ENCODE measurements around the gene KCNJ16. TPM values are rescaled to one million over a fixed set of nuclear protein-coding genes. Genes with fewer than 3 reads are reported as not detected.
A peak's percentile ranks its signal among the peaks of the same experiment; 100 is the strongest.

The KCNJ16 gene
- total RNA-seq, 1 donor from 2014 or later, result 0.27 TPM

DNA sequence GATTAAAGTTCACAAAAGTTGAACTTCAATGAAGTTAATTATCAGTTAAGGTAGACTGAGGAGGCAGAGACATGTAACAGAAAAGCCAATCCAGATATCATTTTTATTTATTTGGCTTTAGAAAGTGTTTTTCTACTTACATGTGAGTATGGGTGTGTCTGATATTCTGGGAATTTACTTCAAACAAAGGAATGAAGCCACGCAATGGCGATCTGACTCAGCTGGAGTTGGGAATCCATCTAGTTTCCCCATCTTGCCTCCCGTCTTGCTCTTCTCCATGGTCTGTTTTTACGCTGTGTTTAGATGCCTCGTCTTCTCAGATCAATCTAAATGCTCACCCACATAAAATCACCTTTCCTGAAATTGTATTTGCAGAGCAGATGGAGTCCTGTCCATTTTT lies 1.7 kb upstream of the KCNJ16 start:
- Mint-ChIP-seq H3K4me3 (ENCODE audit: unreplicated experiment) (no peak overlapping the region), H3K27ac (ENCODE audit: unreplicated experiment) (no peak overlapping the region), H3K9me3 (ENCODE audit: unreplicated experiment) (no peaks in the 10 kb centered on the region), H3K27me3 (ENCODE audit: unreplicated experiment) (no peaks in the 10 kb centered on the region), H3K36me3 (ENCODE audit: unreplicated experiment) (no peaks in the 10 kb centered on the region), H3K4me1 (ENCODE audit: low read depth, unreplicated experiment) (no peaks in the 10 kb centered on the region)
- TF ChIP-seq, protein P1, sequence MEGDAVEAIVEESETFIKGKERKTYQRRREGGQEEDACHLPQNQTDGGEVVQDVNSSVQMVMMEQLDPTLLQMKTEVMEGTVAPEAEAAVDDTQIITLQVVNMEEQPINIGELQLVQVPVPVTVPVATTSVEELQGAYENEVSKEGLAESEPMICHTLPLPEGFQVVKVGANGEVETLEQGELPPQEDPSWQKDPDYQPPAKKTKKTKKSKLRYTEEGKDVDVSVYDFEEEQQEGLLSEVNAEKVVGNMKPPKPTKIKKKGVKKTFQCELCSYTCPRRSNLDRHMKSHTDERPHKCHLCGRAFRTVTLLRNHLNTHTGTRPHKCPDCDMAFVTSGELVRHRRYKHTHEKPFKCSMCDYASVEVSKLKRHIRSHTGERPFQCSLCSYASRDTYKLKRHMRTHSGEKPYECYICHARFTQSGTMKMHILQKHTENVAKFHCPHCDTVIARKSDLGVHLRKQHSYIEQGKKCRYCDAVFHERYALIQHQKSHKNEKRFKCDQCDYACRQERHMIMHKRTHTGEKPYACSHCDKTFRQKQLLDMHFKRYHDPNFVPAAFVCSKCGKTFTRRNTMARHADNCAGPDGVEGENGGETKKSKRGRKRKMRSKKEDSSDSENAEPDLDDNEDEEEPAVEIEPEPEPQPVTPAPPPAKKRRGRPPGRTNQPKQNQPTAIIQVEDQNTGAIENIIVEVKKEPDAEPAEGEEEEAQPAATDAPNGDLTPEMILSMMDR (IDR thresholded peaks at IDR 0.05; ENCODE audit: partially characterized antibody, unreplicated experiment), result no peak
- no peak for DNase-seq

GRCh38 chr17:70073799-70074198 lies 1.2 kb upstream of the KCNJ16 start:
- Mint-ChIP-seq H3K9me3 (ENCODE audit: unreplicated experiment) (no peaks in the 10 kb centered on the region), H3K4me1 (ENCODE audit: low read depth, unreplicated experiment) (no peaks in the 10 kb centered on the region), H3K36me3 (ENCODE audit: unreplicated experiment) (no peaks in the 10 kb centered on the region), H3K27ac (ENCODE audit: unreplicated experiment) (no peak overlapping the region), H3K27me3 (ENCODE audit: unreplicated experiment) (no peaks in the 10 kb centered on the region), H3K4me3 (ENCODE audit: unreplicated experiment) (no peak overlapping the region)
- no peak for DNase-seq
- TF ChIP-seq, protein P1 (IDR thresholded peaks at IDR 0.05; ENCODE audit: partially characterized antibody, unreplicated experiment), result no peak

DNA sequence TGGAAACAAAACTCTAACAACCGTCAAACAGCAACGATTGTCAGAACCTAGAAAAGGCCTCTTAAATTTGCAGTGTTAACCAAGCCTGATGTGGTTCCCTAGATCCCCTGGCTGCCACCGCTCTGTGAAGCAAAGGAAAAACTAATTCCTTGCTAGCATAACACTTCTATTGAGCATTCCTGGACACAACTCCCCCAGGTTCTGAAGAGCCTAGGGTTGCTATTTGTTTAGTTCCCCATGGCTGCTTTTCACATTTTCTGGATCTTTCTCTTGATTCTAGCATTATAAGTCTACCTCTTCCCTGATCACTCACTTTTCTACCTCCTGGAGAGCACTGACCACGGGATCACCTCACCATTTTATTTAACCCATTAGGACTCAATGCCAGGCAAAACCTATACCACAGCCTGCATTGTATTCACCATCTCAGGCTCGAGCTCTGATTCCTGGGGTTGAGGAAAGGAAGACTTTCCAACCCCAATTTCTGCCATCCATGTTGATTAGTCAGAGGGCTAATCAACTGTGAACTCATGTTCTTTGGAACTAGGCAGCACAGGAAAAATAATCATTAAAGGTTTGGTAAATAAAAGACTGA lies 692 bp upstream of the KCNJ16 start:
- no peaks in the 10 kb centered on the region for H3K9me3 Mint-ChIP-seq (ENCODE audit: unreplicated experiment)
- H3K27ac Mint-ChIP-seq (ENCODE audit: unreplicated experiment), result no peak overlapping the region
- H3K27me3 Mint-ChIP-seq (ENCODE audit: unreplicated experiment), result no peaks in the 10 kb centered on the region
- no peaks in the 10 kb centered on the region for H3K36me3 Mint-ChIP-seq (ENCODE audit: unreplicated experiment)
- TF ChIP-seq, protein P1 (IDR thresholded peaks at IDR 0.05; ENCODE audit: partially characterized antibody, unreplicated experiment), result no peak
- no peak for DNase-seq
- H3K4me3 Mint-ChIP-seq (ENCODE audit: unreplicated experiment), result no peak overlapping the region
- no peaks in the 10 kb centered on the region for H3K4me1 Mint-ChIP-seq (ENCODE audit: low read depth, unreplicated experiment)

DNA sequence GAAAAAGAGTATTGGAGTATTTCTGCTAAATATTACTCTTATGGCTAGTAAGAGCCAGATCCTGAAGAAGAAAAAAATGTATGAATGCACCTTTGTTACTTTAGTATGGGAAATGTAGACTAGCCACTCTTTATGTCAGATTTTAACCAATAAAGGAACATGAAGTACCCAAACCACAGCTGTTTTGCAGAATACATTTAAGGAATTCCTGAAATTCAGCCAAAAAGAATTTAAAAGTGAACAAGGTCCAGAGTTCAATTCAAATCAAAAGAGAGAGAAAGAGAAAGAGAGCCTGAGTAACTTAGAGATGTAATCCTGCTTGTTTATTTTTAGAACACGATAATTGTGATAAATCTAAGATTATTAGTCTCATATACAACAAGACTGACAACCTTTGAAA lies 1.2 kb downstream of the KCNJ16 start:
- Mint-ChIP-seq H3K27ac (ENCODE audit: unreplicated experiment) (no peak overlapping the region), H3K27me3 (ENCODE audit: unreplicated experiment) (no peaks in the 10 kb centered on the region), H3K9me3 (ENCODE audit: unreplicated experiment) (no peaks in the 10 kb centered on the region), H3K4me1 (ENCODE audit: low read depth, unreplicated experiment) (no peaks in the 10 kb centered on the region), H3K4me3 (ENCODE audit: unreplicated experiment) (no peak overlapping the region), H3K36me3 (ENCODE audit: unreplicated experiment) (no peaks in the 10 kb centered on the region)
- DNase-seq, result no peak
- TF ChIP-seq, protein P1 (IDR thresholded peaks at IDR 0.05; ENCODE audit: partially characterized antibody, unreplicated experiment), result no peak

DNA sequence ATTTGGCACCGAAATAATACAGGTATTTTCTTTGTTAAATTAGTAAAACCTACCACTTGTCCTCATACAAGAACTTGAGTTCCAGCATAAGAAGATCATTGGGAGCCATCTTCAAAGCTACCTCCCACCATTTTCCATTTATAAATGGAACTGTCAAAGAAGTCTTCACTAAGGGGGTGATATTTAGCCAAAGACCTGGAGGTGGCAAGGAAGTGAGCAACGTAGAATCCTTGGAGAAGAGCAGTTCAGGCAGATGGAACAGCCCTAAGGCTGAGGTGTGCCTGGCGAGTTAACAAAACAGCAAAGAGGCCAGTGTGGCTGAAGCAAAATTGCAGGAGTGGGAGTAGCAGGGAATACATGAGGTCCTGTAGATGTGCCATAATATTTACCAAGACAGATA lies 1.8 kb downstream of the KCNJ16 start:
- TF ChIP-seq, protein P1 (IDR thresholded peaks at IDR 0.05; ENCODE audit: partially characterized antibody, unreplicated experiment), result no peak
- peak overlapping the region; percentile 15 for H3K4me3 Mint-ChIP-seq (ENCODE audit: unreplicated experiment)
- no peaks in the 10 kb centered on the region for H3K4me1 Mint-ChIP-seq (ENCODE audit: low read depth, unreplicated experiment)
- H3K27me3 Mint-ChIP-seq (ENCODE audit: unreplicated experiment), result no peaks in the 10 kb centered on the region
- no peaks in the 10 kb centered on the region for H3K9me3 Mint-ChIP-seq (ENCODE audit: unreplicated experiment)
- no peak for DNase-seq
- no peaks in the 10 kb centered on the region for H3K36me3 Mint-ChIP-seq (ENCODE audit: unreplicated experiment)
- H3K27ac Mint-ChIP-seq (ENCODE audit: unreplicated experiment), result no peak overlapping the region
